Right atrium auricular region (tissue), 2 donors: ENCODE measurements around the gene MT1E. TPM values are rescaled to one million over a fixed set of nuclear protein-coding genes. Genes with fewer than 3 reads are reported as not detected.

ENCODE experiments used
- DNase-seq: peaks from one replicate; pipeline ENCODE4 v3.0.0-alpha.2; 2019; ENCODE audit warnings: low spot score
- H3K27ac ChIP-seq, 2 donors: fragments of 200-600 bp; sonication (generic); 1 replicate in 1 of 2; 2 replicates in 1 of 2; pipeline ENCODE4 v1.5.1; 2016 to 2019
- H3K27me3 ChIP-seq, 2 donors: fragments of 200-600 bp; sonication (generic); one replicate each; pipeline versions ENCODE4 v1.5.1 to v1.6.0; 2017 to 2019
- H3K36me3 ChIP-seq: fragments of 200-600 bp; sonication (generic); one replicate; pipeline ENCODE4 v1.5.1; 2016
- H3K4me1 ChIP-seq, 2 donors: fragments of 200-600 bp; sonication (generic); one replicate each; pipeline versions ENCODE4 v1.5.1 to v1.6.0; 2017 to 2019
- H3K4me3 ChIP-seq, 2 donors: fragments of 200-600 bp; sonication (generic); 1 replicate in 1 of 2; 2 replicates in 1 of 2; pipeline ENCODE4 v1.5.1; 2017 to 2019; ENCODE audit warnings: mild to moderate bottlenecking in 1 of 2, moderate library complexity in 1 of 2
- H3K9me3 ChIP-seq, 2 donors: fragments of 200-600 bp; sonication (generic); one replicate each; pipeline ENCODE4 v1.5.1; 2019
- CTCF ChIP-seq, 2 donors: fragments of 200-600 bp; sonication (generic); IDR thresholded peaks; one replicate each; pipeline ENCODE4 v1.5.1; 2019; ENCODE audit warnings: antibody characterized with exemption in 2 of 2
- total RNA-seq, 2 donors: library from RNA; depleted of rRNA; stranded (reverse); fragments of >200 nt; gene quantifications; one replicate each; pipeline ENCODE4 v1.1.0, GENCODE V29; 2016

Gene MT1E
- total RNA-seq, 2 donors from 2014 or later, result 129 to 210 TPM

- H3K27ac ChIP-seq, result peak overlapping the region; percentile 92 to 98
- H3K36me3 ChIP-seq, result no peaks in the 10 kb centered on the region
- TF ChIP-seq CTCF (IDR thresholded peaks at IDR 0.05), result no peak
- H3K27me3 ChIP-seq, result no peaks in the 10 kb centered on the region
- H3K4me3 ChIP-seq, result peak overlapping the region; percentile 60 to 70
- peaks cover 0 to 63% of the 10 kb centered on the region in 2 donors for H3K4me1 ChIP-seq
- H3K9me3 ChIP-seq, result no peaks in the 10 kb centered on the region
- peak; percentile 85 for DNase-seq
These were observed 15.5 kb upstream of the MT1E start for GRCh38 chr16:56610017-56610608.

GRCh38 chr16:56610609-56611111, 14.9 kb upstream of the MT1E start:
- Histone ChIP-seq H3K36me3 (no peaks in the 10 kb centered on the region), H3K4me1 (peaks cover 0 to 61% of the 10 kb centered on the region in 2 donors), H3K9me3 (no peaks in the 10 kb centered on the region), H3K27ac (peak overlapping the region; percentile 92 to 98), H3K4me3 (peak overlapping the region in 1 of 2 donors; percentile 70), H3K27me3 (no peaks in the 10 kb centered on the region)
- no peak for TF ChIP-seq CTCF (IDR thresholded peaks at IDR 0.05)
- DNase-seq, result no peak

- Histone ChIP-seq H3K36me3 (no peaks in the 10 kb centered on the region), H3K27ac (peak overlapping the region; percentile 92 to 98), H3K4me3 (no peak overlapping the region), H3K27me3 (no peaks in the 10 kb centered on the region), H3K9me3 (no peaks in the 10 kb centered on the region), H3K4me1 (peaks cover 0 to 54% of the 10 kb centered on the region in 2 donors)
- no peak for TF ChIP-seq CTCF (IDR thresholded peaks at IDR 0.05)
- DNase-seq, result peak; percentile 91
These were observed 14.2 kb upstream of the MT1E start for GRCh38 chr16:56611281-56611833.

- Histone ChIP-seq H3K4me1 (peaks cover 0 to 55% of the 10 kb centered on the region in 2 donors), H3K27me3 (no peaks in the 10 kb centered on the region), H3K36me3 (no peaks in the 10 kb centered on the region), H3K9me3 (no peaks in the 10 kb centered on the region), H3K27ac (no peak overlapping the region), H3K4me3 (no peak overlapping the region)
- no peak for DNase-seq
- no peak for TF ChIP-seq CTCF (IDR thresholded peaks at IDR 0.05)
These were observed 11.9 kb upstream of the MT1E start for GRCh38 chr16:56613706-56614105.

- Histone ChIP-seq H3K9me3 (no peaks in the 10 kb centered on the region), H3K4me1 (peaks cover 0 to 53% of the 10 kb centered on the region in 2 donors), H3K36me3 (no peaks in the 10 kb centered on the region), H3K4me3 (no peak overlapping the region), H3K27me3 (no peaks in the 10 kb centered on the region), H3K27ac (no peak overlapping the region)
- no peak for TF ChIP-seq CTCF (IDR thresholded peaks at IDR 0.05)
- no peak for DNase-seq
These were observed 11.0 kb upstream of the MT1E start for GRCh38 chr16:56614549-56614991.
